CD8-positive, alpha-beta memory T cell (primary cell): ENCODE results near the gene KIAA1671. TPM values are rescaled to one million over a fixed set of nuclear protein-coding genes. Genes with fewer than 3 reads are reported as not detected.

Experiments
- CTCF ChIA-PET: fragments of 350-600 bp; sonication (Branson Sonifier 250); formaldehyde crosslinking; loops from one replicate; lab custom pipeline; 2021; ENCODE audit warnings: antibody characterized with exemption; lab: Charles Lee
- POLR2A ChIA-PET: fragments of 350-600 bp; sonication (Branson Sonifier 250); formaldehyde crosslinking; loops from one replicate; lab custom pipeline; 2021; ENCODE audit warnings: antibody characterized with exemption; lab: Charles Lee
- DNase-seq, 5 donors: peaks; one replicate each; pipeline versions ENCODE4 v3.0.0 to v3.0.0-alpha.2; 2020 to 2022; ENCODE audit warnings: mixed read lengths in 1 of 5
- H3K27ac ChIP-seq: one replicate; pipeline ENCODE4 v1.7.0; 2013; ENCODE audit warnings: low read depth, mild to moderate bottlenecking, low read length, moderate library complexity
- H3K27me3 ChIP-seq: 2 replicates; pipeline ENCODE4 v1.7.0; 2013; ENCODE audit warnings: low read length, mild to moderate bottlenecking; ENCODE audit not compliant: insufficient read depth, poor library complexity, severe bottlenecking
- H3K36me3 ChIP-seq: 2 replicates; pipeline ENCODE4 v1.7.0; 2013; ENCODE audit warnings: mild to moderate bottlenecking, low read length, moderate library complexity; ENCODE audit not compliant: insufficient read depth
- H3K4me1 ChIP-seq: 2 replicates; pipeline ENCODE4 v1.7.0; 2013; ENCODE audit warnings: mild to moderate bottlenecking, low read length, moderate library complexity; ENCODE audit not compliant: insufficient read depth
- H3K4me3 ChIP-seq: 2 replicates; pipeline ENCODE4 v1.7.0; 2013; ENCODE audit warnings: mild to moderate bottlenecking, low read length
- H3K9me3 ChIP-seq: 2 replicates; pipeline ENCODE4 v1.7.0; 2013; ENCODE audit warnings: mild to moderate bottlenecking, low read length
- H3K27ac Mint-ChIP-seq, 8 donors: one replicate each; pipeline ENCODE4 v1.8.0; 2020 to 2021; ENCODE audit warnings: mixed read lengths in 8 of 8, mild to moderate bottlenecking in 6 of 8, inconsistent platforms in 3 of 8, moderate library complexity in 3 of 8
- H3K27me3 Mint-ChIP-seq, 2 donors: one replicate each; pipeline ENCODE4 v1.8.0; 2020 to 2021; ENCODE audit warnings: mixed read lengths in 2 of 2, mild to moderate bottlenecking in 1 of 2, moderate library complexity in 1 of 2
- H3K36me3 Mint-ChIP-seq, 3 donors: one replicate each; pipeline ENCODE4 v1.8.0; 2020 to 2021; ENCODE audit warnings: mixed read lengths in 3 of 3, inconsistent platforms in 1 of 3, mild to moderate bottlenecking in 1 of 3
- H3K4me1 Mint-ChIP-seq, 3 donors: one replicate each; pipeline ENCODE4 v1.8.0; 2020 to 2021; ENCODE audit warnings: mixed read lengths in 3 of 3, inconsistent platforms in 1 of 3, mild to moderate bottlenecking in 1 of 3
- H3K4me3 Mint-ChIP-seq, 7 donors: one replicate each; pipeline ENCODE4 v1.8.0; 2020 to 2021; ENCODE audit warnings: mixed read lengths in 7 of 7, mild to moderate bottlenecking in 6 of 7, moderate library complexity in 4 of 7, inconsistent platforms in 2 of 7
- H3K9me3 Mint-ChIP-seq, 5 donors: one replicate each; pipeline ENCODE4 v1.8.0; 2020 to 2022; ENCODE audit warnings: mixed read lengths in 5 of 5, mild to moderate bottlenecking in 3 of 5, moderate library complexity in 2 of 5, inconsistent platforms in 1 of 5
- polyA plus RNA-seq: library from polyadenylated mRNA; unstranded; fragments of 300-500 nt; fragmentation: Illumina TruSeq; gene quantifications from one replicate; pipeline ENCODE4 v1.2.3, GENCODE V29; 2021
- total RNA-seq, 2 experiments: library from RNA; stranded (reverse); gene quantifications; one replicate each; pipeline ENCODE4 v1.2.3, GENCODE V29; 2021

Gene KIAA1671
- total and polyA plus RNA-seq, 3 experiments from 2014 or later = 2.6 to 14.7 (median 13.8) TPM

DNA sequence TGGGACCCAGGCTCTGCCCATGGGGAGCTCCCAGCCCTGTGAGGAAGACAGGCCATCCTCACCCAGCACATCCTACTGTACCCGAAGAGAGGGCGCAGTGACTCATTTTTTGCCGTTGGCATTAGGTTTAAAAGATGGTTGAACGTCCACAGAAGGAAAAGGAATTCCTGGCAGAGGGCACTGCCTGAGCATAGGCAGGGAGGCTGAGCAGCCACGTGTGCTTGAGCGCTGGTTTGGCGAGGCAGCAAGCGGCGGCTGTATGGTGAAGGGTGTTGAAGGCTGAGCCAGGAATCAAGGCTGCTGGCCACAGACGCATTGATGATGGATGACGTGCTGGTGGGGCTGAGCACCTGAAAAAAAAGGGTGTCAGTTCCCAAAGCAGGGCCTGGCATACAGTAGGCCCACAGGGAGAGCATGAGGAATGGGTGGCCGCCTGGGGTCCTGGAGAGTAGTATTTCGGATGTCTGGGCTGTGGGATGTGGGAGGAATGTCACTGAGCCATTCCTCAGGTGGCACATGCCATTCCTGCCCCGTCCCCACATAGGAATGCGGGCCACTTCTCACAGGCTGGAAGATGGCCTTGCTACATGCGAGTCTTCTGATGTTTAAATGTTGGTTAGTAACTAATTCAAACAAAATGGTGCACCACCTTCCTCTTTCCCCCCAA lies 112.5 kb downstream of the KIAA1671 start:
- ChIA-PET POLR2A (interaction anchor here (0.6 kb wide), 1 partner anchor 11 kb away, joined by 5 read pairs; no protein-coding TSS in a partner anchor), CTCF (interaction anchor here (1.0 kb wide), 1 partner anchor 46 kb away, joined by 4 read pairs; no protein-coding TSS in a partner anchor)

DNA sequence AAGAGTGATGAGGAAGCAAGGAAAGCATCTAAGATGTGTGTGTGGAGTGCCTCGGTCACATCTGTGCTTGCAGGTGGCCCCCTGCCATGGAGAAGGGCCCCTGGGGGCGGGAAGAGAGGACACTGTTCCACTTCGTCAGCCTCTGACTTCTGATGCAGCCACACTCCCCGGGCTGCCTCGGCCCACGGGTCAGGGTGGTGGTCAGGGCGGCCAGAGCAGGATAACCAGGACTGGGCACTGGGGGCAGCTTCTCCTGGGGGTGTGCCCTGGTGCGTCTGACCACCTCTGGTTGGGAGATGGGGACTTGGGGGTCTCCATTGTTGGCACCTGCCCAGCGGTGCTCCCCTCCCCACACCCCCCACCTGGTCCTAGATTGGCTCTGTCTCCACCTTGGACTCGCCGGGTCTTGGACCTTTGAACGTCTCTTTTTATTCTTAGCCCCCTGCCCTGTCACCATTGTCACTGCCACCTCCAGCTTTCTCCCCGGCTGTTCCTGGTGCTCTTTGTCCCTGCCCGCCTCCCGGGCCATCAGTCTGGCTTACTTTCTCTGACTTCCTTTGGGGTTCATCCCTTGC lies 114.4 kb downstream of the KIAA1671 start:
- Mint-ChIP-seq H3K4me1 (peaks cover 77 to 96% (median 85%) of the 10 kb centered on the region in 3 donors), H3K9me3 (peaks cover 0 to 4% (median 0%) of the 10 kb centered on the region in 5 donors), H3K27me3 (no peaks in the 10 kb centered on the region), H3K27ac (peak overlapping the region; percentile 92 to 100 (median 98)), H3K4me3 (peak overlapping the region in 6 of 7 donors; percentile 43 to 95 (median 90)), H3K36me3 (peaks cover 0 to 8% (median 0%) of the 10 kb centered on the region in 3 donors)
- ChIA-PET CTCF (interaction anchor here (1.4 to 5.5 kb wide), 2 partner anchors 10 to 12 kb away, joined by 3 to 70 read pairs; no protein-coding TSS in a partner anchor), POLR2A (interaction anchor here (0.6 kb wide), 1 partner anchor 43 kb away, joined by 3 read pairs; no protein-coding TSS in a partner anchor)
- Histone ChIP-seq H3K36me3 (no peaks in the 10 kb centered on the region), H3K4me1 (peaks cover 84% of the 10 kb centered on the region), H3K4me3 (no peak overlapping the region), H3K9me3 (no peaks in the 10 kb centered on the region), H3K27ac (peak overlapping the region; percentile 49), H3K27me3 (no peaks in the 10 kb centered on the region)
- no peak for DNase-seq

More for the DNA sequence above, 112.5 kb downstream of the KIAA1671 start:
- Mint-ChIP-seq H3K27me3 (no peaks in the 10 kb centered on the region), H3K4me3 (peak overlapping the region in 3 of 7 donors; percentile 8 to 36 (median 30)), H3K9me3 (peaks cover 0 to 4% (median 0%) of the 10 kb centered on the region in 5 donors), H3K36me3 (peaks cover 0 to 3% (median 0%) of the 10 kb centered on the region in 3 donors), H3K4me1 (peaks cover 75 to 94% (median 83%) of the 10 kb centered on the region in 3 donors), H3K27ac (peak overlapping the region in 6 of 8 donors; percentile 4 to 100 (median 54))
- H3K27me3 ChIP-seq = no peaks in the 10 kb centered on the region
- H3K9me3 ChIP-seq = no peaks in the 10 kb centered on the region
- peaks cover 82% of the 10 kb centered on the region for H3K4me1 ChIP-seq
- no peak for DNase-seq
- H3K27ac ChIP-seq = no peak overlapping the region
- no peaks in the 10 kb centered on the region for H3K36me3 ChIP-seq
- H3K4me3 ChIP-seq = no peak overlapping the region

DNA sequence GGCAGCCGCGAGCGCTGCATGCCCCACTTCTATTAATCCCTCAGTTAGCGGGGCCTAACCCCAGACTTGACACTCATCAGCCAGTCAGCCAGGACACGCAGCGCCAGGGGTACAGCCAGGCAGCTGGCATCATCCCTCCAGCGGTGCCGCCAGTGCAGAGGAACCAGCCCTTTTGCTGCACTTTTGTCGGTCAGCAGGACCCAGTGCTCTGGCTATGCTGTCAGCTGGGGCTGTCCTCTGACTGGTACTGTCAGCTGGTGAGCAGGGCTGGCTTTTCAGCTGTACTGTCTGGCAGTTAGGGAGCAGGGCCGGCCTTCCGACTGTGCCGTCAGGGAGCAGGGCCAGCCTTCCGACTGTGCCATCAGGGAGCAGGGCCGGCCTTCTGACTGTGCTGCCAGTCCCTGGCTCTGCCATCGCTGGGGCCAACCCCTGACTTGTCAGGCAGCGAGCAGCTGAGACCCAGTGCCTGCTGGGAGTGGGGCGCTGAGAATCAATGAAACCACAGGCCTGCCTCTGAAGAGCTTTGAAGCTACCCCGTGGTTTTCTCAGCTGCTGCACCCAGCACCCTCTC lies 115.4 kb downstream of the KIAA1671 start:
- H3K27me3 ChIP-seq = no peaks in the 10 kb centered on the region
- Mint-ChIP-seq H3K36me3 (peaks cover 0 to 8% (median 0%) of the 10 kb centered on the region in 3 donors), H3K4me3 (peak overlapping the region; percentile 81 to 98 (median 92)), H3K27ac (peak overlapping the region; percentile 92 to 100 (median 98)), H3K9me3 (peaks cover 0 to 4% (median 0%) of the 10 kb centered on the region in 5 donors), H3K4me1 (peaks cover 78 to 96% (median 85%) of the 10 kb centered on the region in 3 donors), H3K27me3 (no peaks in the 10 kb centered on the region)
- H3K36me3 ChIP-seq = no peaks in the 10 kb centered on the region
- POLR2A ChIA-PET = interaction anchor here (0.6 to 1.6 kb wide), 5 partner anchors 8 to 43 kb away, joined by 4 to 8 read pairs (median 5); no protein-coding TSS in a partner anchor
- H3K4me3 ChIP-seq = peak overlapping the region; percentile 29
- H3K27ac ChIP-seq = peak overlapping the region; percentile 49
- CTCF ChIA-PET = interaction anchor here (0.9 to 5.5 kb wide), 7 partner anchors 10 to 44 kb away, joined by 3 to 70 read pairs (median 7); no protein-coding TSS in a partner anchor
- H3K4me1 ChIP-seq = peaks cover 83% of the 10 kb centered on the region
- peak; percentile 77 to 95 (median 92) for DNase-seq
- no peaks in the 10 kb centered on the region for H3K9me3 ChIP-seq

DNA sequence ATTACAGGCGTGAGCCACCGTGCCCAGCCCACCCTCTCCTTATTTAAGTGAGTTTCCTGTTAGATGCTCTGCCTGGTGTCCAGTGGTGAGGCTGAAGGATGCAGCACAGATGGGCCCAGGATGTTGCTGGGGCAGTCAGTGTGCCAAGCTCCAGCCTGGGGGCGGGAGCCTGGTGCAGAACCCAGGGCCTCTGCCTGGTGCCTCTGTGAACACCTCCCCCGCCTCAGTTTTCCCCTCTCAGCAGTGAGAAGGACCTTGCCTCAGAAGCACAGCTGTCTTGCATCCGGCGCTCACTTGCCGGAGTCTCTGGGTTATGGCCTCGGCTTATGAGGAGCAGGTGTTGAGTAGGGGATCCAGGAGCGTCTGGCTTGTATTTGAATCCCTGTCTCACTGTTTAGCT lies 116.2 kb downstream of the KIAA1671 start:
- H3K4me3 Mint-ChIP-seq = peak overlapping the region; percentile 81 to 98 (median 92)
- peaks cover 0 to 4% (median 0%) of the 10 kb centered on the region in 5 donors for H3K9me3 Mint-ChIP-seq
- H3K4me1 Mint-ChIP-seq = peaks cover 75 to 94% (median 85%) of the 10 kb centered on the region in 3 donors
- no peaks in the 10 kb centered on the region for H3K27me3 Mint-ChIP-seq
- peaks cover 0 to 8% (median 0%) of the 10 kb centered on the region in 3 donors for H3K36me3 Mint-ChIP-seq
- H3K4me1 ChIP-seq = peaks cover 75% of the 10 kb centered on the region
- ChIA-PET CTCF (interaction anchor here (0.9 to 5.5 kb wide), 7 partner anchors 10 to 43 kb away, joined by 3 to 70 read pairs (median 7); no protein-coding TSS in a partner anchor), POLR2A (interaction anchor here (0.6 to 1.6 kb wide), 6 partner anchors 8 to 42 kb away, joined by 4 to 8 read pairs (median 4); no protein-coding TSS in a partner anchor)
- peak in 3 of 5 donors; percentile 34 to 57 (median 35) for DNase-seq
- H3K27me3 ChIP-seq = no peaks in the 10 kb centered on the region
- H3K9me3 ChIP-seq = no peaks in the 10 kb centered on the region
- no peaks in the 10 kb centered on the region for H3K36me3 ChIP-seq
- H3K4me3 ChIP-seq = peak overlapping the region; percentile 62
- peak overlapping the region; percentile 92 to 100 (median 98) for H3K27ac Mint-ChIP-seq
- H3K27ac ChIP-seq = peak overlapping the region; percentile 38

GRCh38 chr22:25069426-25069757 lies 116.9 kb downstream of the KIAA1671 start:
- Histone ChIP-seq H3K27ac (peak overlapping the region; percentile 45), H3K27me3 (no peaks in the 10 kb centered on the region), H3K4me3 (peak overlapping the region; percentile 62), H3K36me3 (no peaks in the 10 kb centered on the region), H3K4me1 (peaks cover 71% of the 10 kb centered on the region), H3K9me3 (no peaks in the 10 kb centered on the region)
- Mint-ChIP-seq H3K9me3 (peaks cover 0 to 4% (median 0%) of the 10 kb centered on the region in 5 donors), H3K4me3 (peak overlapping the region; percentile 81 to 98 (median 92)), H3K27ac (peak overlapping the region; percentile 92 to 100 (median 98)), H3K27me3 (no peaks in the 10 kb centered on the region), H3K36me3 (peaks cover 0 to 8% (median 0%) of the 10 kb centered on the region in 3 donors), H3K4me1 (peaks cover 76 to 95% (median 90%) of the 10 kb centered on the region in 3 donors)
- DNase-seq = no peak
- CTCF ChIA-PET = interaction anchor here (1.3 to 5.5 kb wide), 5 partner anchors 10 to 42 kb away, joined by 3 to 70 read pairs (median 7); no protein-coding TSS in a partner anchor
- POLR2A ChIA-PET = interaction anchor here (1.2 to 1.6 kb wide), 2 partner anchors 11 to 12 kb away, joined by 4 to 8 read pairs; no protein-coding TSS in a partner anchor

DNA sequence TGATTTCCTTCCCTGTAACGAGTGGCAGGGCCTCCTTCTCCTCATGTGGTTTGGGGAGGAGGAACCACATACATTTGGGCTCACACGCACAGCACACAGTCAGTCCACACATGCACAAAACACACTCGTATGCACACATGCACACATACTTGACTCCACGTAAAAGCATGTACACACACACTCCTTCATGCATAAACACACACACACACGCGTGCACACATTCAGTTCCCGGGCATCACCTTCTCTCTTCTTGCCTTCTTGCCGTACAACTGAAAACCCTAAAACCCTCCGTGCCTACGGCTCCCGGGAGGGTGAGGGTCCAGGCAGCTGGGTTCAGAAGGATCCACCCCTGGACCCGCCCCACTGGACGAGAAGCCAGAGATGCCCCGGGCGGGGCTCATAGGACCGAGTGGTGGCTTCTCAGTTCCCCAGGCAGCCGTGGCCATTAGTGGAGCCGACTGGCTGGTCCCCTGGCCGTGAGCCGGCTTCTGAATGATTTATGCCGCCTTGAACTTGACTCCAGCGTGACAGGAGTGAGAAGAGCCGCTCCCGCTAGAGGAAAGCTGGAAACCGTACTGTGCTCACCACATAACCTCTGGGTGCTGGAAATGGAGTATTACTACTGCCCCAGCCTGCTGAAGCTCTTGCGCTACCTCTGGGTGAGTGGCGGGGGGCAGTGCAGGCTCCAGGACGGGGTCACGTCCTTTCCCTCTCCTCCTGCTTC lies 117.4 kb downstream of the KIAA1671 start:
- ChIA-PET POLR2A (no interaction called here), CTCF (interaction anchor here (1.1 to 5.5 kb wide), 5 partner anchors 9 to 42 kb away, joined by 4 to 70 read pairs (median 7); no protein-coding TSS in a partner anchor)
- H3K27ac ChIP-seq = peak overlapping the region; percentile 45
- H3K4me3 ChIP-seq = peak overlapping the region; percentile 62
- H3K4me1 Mint-ChIP-seq = peaks cover 79 to 95% (median 91%) of the 10 kb centered on the region in 3 donors
- H3K36me3 Mint-ChIP-seq = peaks cover 0 to 8% (median 0%) of the 10 kb centered on the region in 3 donors
- H3K9me3 ChIP-seq = no peaks in the 10 kb centered on the region
- peak overlapping the region; percentile 92 to 100 (median 98) for H3K27ac Mint-ChIP-seq
- peaks cover 0 to 4% (median 0%) of the 10 kb centered on the region in 5 donors for H3K9me3 Mint-ChIP-seq
- no peaks in the 10 kb centered on the region for H3K27me3 Mint-ChIP-seq
- DNase-seq = peak in 3 of 5 donors; percentile 14 to 51 (median 46)
- H3K4me3 Mint-ChIP-seq = peak overlapping the region; percentile 81 to 98 (median 92)
- peaks cover 71% of the 10 kb centered on the region for H3K4me1 ChIP-seq
- no peaks in the 10 kb centered on the region for H3K27me3 ChIP-seq
- H3K36me3 ChIP-seq = no peaks in the 10 kb centered on the region
